ENCODE measurements around the gene POFUT1. TPM values are rescaled to one million over a fixed set of nuclear protein-coding genes. Genes with fewer than 3 reads are reported as not detected.
A peak's percentile ranks its signal among the peaks of the same experiment; 100 is the strongest.

Gene POFUT1
- total RNA-seq (10 to 100 TPM; 87.1 to 88.8 TPM), polyA plus RNA-seq (15.8 TPM)

DNA sequence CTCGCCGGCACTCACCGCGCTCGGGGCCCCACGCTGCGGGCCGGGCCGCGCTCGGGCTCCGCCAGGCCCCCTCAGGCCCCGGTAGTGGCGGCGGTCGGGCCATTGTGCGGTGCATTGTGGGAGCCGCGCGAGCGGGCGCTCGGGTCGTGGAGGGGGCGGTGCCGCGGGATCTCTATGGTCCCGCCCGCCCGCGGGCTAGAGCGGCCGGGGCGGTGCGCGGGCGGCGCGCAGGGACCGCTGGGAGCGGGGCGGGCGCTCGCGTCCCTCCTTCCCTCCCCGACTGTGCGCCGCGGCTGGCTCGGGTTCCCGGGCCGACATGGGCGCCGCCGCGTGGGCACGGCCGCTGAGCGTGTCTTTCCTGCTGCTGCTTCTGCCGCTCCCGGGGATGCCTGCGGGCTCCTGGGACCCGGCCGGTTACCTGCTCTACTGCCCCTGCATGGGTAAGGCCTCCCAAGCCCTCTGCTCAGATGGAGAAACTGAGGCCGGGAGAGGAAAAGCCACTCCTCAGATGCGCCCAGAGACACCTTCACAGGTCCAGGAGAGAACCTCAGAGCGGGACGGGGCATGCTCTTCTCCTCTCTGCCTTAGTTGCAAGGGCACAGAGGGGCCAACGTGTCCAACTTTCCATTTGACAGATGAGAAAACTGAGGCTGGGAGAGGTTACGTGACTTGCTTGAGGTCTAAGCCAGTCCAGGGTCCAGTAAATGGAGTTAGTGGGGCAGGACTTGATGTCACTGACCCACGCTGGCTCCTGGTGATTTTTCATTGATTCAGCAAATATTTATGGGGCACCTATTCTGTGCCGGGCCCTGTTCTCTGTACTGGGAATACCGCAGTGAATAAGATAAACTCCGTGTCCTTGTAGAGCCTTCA lies at the start of gene POFUT1, which contains the start of gene PLAGL2:
Gene POFUT1 (plus strand): TSS at position 255 of the 873 bp plus-strand sequence. CDS start 62 bp downstream, at position 317.
Gene PLAGL2 (minus strand): TSS at position 118 of the 873 bp plus-strand sequence. CDS start 5,565 bp downstream, outside the sequence.
- POLR2A ChIA-PET: interaction anchor here (0.6 to 0.8 kb wide), 2 partner anchors 132 to 152 kb away, joined by 3 to 7 read pairs; no protein-coding TSS in a partner anchor
- H3K4me3 ChIP-seq (ENCODE audit: low read length): peak within 1 kb of the TSS; percentile 92
- Mint-ChIP-seq H3K4me3 (peak within 1 kb of the TSS; percentile 93 to 98 (median 95)), H3K36me3 (peaks cover 4 to 53% (median 6%) of the 10 kb centered on the region in 3 donors), H3K4me1 (peaks cover 74 to 82% (median 76%) of the 10 kb centered on the region in 3 donors), H3K27me3 (no peaks in the 10 kb centered on the region), H3K9me3 (no peaks in the 10 kb centered on the region), H3K27ac (peak within 1 kb of the TSS; percentile 86 to 98 (median 94))
- peak; percentile 82 to 90 (median 86) for DNase-seq
- H3K27ac ChIP-seq (ENCODE audit: low read depth, low read length): peak within 1 kb of the TSS; percentile 83
- CTCF ChIA-PET: interaction anchor here (1.2 kb wide), 1 partner anchor 11 kb away, joined by 5 read pairs; no protein-coding TSS in a partner anchor
- peaks cover 4% of the 10 kb centered on the region for H3K36me3 ChIP-seq (ENCODE audit: insufficient read depth, low read length)
- H3K4me1 ChIP-seq (ENCODE audit: insufficient read depth, low read length): peaks cover 57% of the 10 kb centered on the region
- no peaks in the 10 kb centered on the region for H3K9me3 ChIP-seq (ENCODE audit: low read length)
- no peaks in the 10 kb centered on the region for H3K27me3 ChIP-seq (ENCODE audit: insufficient read depth, low read length, poor library complexity, severe bottlenecking)

DNA sequence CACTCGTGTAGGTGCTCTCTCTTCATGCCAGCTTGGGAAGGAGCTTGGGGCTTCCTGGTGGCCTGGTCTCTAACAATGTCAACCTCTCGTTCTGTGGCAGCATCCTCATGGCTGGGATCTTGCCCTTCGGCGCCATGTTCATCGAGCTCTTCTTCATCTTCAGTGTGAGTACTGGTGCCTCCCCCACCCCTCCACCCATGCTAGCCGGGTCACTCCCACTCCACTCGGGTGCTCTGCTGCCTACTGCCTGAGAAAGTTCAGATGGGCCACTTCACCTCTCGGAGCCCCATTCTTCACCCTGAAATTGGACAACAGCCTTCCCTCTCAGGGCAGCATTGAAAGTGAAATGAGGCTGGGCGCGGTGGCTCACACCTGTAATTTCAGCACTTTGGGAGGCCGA lies 49.3 kb upstream of the POFUT1 start:
- Histone ChIP-seq H3K36me3 (ENCODE audit: insufficient read depth, low read length) (peaks cover 29% of the 10 kb centered on the region), H3K27ac (ENCODE audit: low read depth, low read length) (no peak overlapping the region), H3K4me3 (ENCODE audit: low read length) (no peak overlapping the region), H3K9me3 (ENCODE audit: low read length) (no peaks in the 10 kb centered on the region), H3K4me1 (ENCODE audit: insufficient read depth, low read length) (no peaks in the 10 kb centered on the region), H3K27me3 (ENCODE audit: insufficient read depth, low read length, poor library complexity, severe bottlenecking) (no peaks in the 10 kb centered on the region)
- peak in 1 of 5 donors; percentile 20 for DNase-seq
- H3K9me3 Mint-ChIP-seq: no peaks in the 10 kb centered on the region
- peaks cover 0 to 2% of the 10 kb centered on the region in 2 donors for H3K27me3 Mint-ChIP-seq
- H3K36me3 Mint-ChIP-seq: peaks cover 0 to 77% (median 23%) of the 10 kb centered on the region in 3 donors
- ChIA-PET POLR2A (no interaction called here), CTCF (no interaction called here)
- H3K27ac Mint-ChIP-seq: no peak overlapping the region
- H3K4me1 Mint-ChIP-seq: no peaks in the 10 kb centered on the region
- no peak overlapping the region for H3K4me3 Mint-ChIP-seq

DNA sequence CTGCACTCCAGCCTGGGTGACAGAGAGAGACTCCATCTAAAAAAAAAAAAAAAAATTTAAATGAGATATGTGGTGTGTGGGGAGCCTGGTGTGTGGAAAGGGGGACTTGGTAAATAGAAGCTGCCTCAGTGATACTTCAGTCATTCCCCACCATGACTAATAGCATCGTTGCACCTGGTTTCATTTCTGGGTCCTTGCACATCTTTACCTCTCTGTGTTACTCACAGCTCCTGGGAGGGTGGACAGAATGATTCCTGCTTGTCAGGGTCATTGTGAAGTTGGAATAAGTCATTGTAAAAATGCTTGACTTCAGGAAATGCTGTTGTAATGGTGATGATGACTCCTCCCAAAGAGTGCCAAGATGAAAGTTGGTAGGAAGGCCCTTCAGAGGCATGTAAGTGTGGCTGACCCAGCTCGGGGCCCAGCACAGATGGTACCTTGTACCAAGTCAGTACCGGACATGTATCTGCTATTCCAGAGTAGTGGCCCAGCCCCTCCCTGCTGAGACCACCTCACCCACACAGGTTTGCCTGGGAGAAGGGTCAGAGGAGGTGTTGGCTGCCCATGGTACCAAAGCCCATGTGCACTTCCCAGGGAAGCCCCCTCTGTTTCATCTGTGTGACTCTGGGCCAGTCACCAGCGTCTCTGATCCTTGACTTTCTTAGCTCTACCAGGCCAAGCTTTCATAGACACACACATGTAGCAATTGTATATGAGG lies 48.6 kb upstream of the POFUT1 start:
- H3K9me3 ChIP-seq (ENCODE audit: low read length): no peaks in the 10 kb centered on the region
- Mint-ChIP-seq H3K27me3 (peaks cover 0 to 2% of the 10 kb centered on the region in 2 donors), H3K27ac (peak overlapping the region in 3 of 8 donors; percentile 61 to 78 (median 65)), H3K9me3 (no peaks in the 10 kb centered on the region), H3K4me1 (no peaks in the 10 kb centered on the region), H3K36me3 (peaks cover 0 to 75% (median 21%) of the 10 kb centered on the region in 3 donors), H3K4me3 (no peak overlapping the region)
- no peaks in the 10 kb centered on the region for H3K4me1 ChIP-seq (ENCODE audit: insufficient read depth, low read length)
- peak in 1 of 5 donors; percentile 16 for DNase-seq
- ChIA-PET CTCF (no interaction called here), POLR2A (no interaction called here)
- no peaks in the 10 kb centered on the region for H3K27me3 ChIP-seq (ENCODE audit: insufficient read depth, low read length, poor library complexity, severe bottlenecking)
- peaks cover 24% of the 10 kb centered on the region for H3K36me3 ChIP-seq (ENCODE audit: insufficient read depth, low read length)
- H3K4me3 ChIP-seq (ENCODE audit: low read length): no peak overlapping the region
- H3K27ac ChIP-seq (ENCODE audit: low read depth, low read length): no peak overlapping the region

DNA sequence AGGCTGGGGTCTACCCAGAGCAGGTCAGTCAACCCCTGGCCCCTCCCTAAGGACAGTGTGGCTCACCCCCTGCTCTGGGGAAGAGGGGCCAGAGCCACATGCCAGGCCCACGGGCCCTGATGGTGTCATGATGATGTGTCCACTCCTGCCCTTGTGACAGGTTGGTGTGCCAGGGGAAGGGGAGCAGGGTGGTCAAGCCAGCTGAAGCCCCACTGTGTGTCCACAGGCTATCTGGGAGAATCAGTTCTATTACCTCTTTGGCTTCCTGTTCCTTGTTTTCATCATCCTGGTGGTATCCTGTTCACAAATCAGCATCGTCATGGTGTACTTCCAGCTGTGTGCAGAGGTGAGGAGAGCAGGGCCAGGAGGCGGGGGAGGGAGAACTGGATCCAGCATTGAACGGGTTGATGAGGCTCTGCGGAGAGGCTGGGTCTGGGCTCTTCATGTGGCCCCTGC lies 47.9 kb upstream of the POFUT1 start:
- H3K27me3 Mint-ChIP-seq: peaks cover 0 to 2% of the 10 kb centered on the region in 2 donors
- no peaks in the 10 kb centered on the region for H3K4me1 Mint-ChIP-seq
- H3K27me3 ChIP-seq (ENCODE audit: insufficient read depth, low read length, poor library complexity, severe bottlenecking): no peaks in the 10 kb centered on the region
- H3K36me3 ChIP-seq (ENCODE audit: insufficient read depth, low read length): peaks cover 31% of the 10 kb centered on the region
- DNase-seq: peak in 1 of 5 donors; percentile 16
- ChIA-PET CTCF (no interaction called here), POLR2A (no interaction called here)
- no peaks in the 10 kb centered on the region for H3K9me3 ChIP-seq (ENCODE audit: low read length)
- H3K4me3 ChIP-seq (ENCODE audit: low read length): no peak overlapping the region
- H3K27ac Mint-ChIP-seq: peak overlapping the region in 2 of 8 donors; percentile 65 to 78
- H3K36me3 Mint-ChIP-seq: peaks cover 0 to 79% (median 21%) of the 10 kb centered on the region in 3 donors
- no peaks in the 10 kb centered on the region for H3K9me3 Mint-ChIP-seq
- no peak overlapping the region for H3K27ac ChIP-seq (ENCODE audit: low read depth, low read length)
- no peak overlapping the region for H3K4me3 Mint-ChIP-seq
- H3K4me1 ChIP-seq (ENCODE audit: insufficient read depth, low read length): no peaks in the 10 kb centered on the region

DNA sequence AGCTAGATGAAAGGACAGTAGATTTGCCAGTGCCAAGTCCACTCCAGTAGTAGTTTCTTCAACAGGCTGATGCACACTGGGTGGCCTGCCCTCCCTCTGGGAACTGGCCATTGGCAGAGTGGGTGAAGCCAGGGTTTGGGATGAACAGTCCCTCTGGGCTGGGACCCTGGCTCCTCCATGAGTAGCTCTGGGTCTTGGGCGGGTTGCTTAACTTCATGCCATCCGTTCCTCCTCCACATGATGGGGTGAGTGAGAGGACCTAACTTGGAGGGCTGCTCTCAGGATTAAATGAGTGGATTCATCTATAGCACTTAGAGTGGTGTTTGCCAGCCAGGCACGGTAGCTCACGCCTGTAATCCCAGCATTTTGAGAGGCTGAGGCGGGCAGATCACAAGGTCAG lies 47.3 kb upstream of the POFUT1 start:
- H3K4me1 Mint-ChIP-seq: no peaks in the 10 kb centered on the region
- Histone ChIP-seq H3K4me3 (ENCODE audit: low read length) (no peak overlapping the region), H3K36me3 (ENCODE audit: insufficient read depth, low read length) (peaks cover 31% of the 10 kb centered on the region), H3K4me1 (ENCODE audit: insufficient read depth, low read length) (no peaks in the 10 kb centered on the region), H3K27me3 (ENCODE audit: insufficient read depth, low read length, poor library complexity, severe bottlenecking) (no peaks in the 10 kb centered on the region), H3K27ac (ENCODE audit: low read depth, low read length) (peak overlapping the region; percentile 6), H3K9me3 (ENCODE audit: low read length) (no peaks in the 10 kb centered on the region)
- H3K27me3 Mint-ChIP-seq: peaks cover 0 to 2% of the 10 kb centered on the region in 2 donors
- POLR2A ChIA-PET: no interaction called here
- DNase-seq: peak in 1 of 5 donors; percentile 20
- H3K9me3 Mint-ChIP-seq: no peaks in the 10 kb centered on the region
- CTCF ChIA-PET: no interaction called here
- H3K36me3 Mint-ChIP-seq: peaks cover 0 to 79% (median 21%) of the 10 kb centered on the region in 3 donors
- H3K27ac Mint-ChIP-seq: no peak overlapping the region
- H3K4me3 Mint-ChIP-seq: no peak overlapping the region

DNA sequence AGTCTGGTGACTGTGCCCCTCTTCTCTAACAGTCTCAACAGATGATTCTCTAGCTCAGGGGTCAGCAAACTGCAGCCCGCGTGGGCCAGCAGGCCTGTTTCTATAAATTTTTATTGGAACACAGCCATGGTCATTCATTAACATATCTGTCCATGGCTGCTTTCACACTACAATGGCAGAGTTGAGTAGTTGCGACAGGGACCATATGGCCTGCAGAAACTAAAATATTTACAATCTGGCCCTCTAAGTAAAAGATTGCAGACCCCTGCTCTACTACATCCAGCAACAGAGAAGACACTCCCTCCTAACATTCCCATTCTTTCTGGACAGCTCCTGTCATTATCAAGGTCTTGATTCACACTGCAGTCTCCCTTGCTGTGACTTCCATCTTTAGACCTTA lies 45.3 kb upstream of the POFUT1 start:
- peaks cover 31% of the 10 kb centered on the region for H3K36me3 ChIP-seq (ENCODE audit: insufficient read depth, low read length)
- ChIA-PET POLR2A (no interaction called here), CTCF (no interaction called here)
- Mint-ChIP-seq H3K9me3 (no peaks in the 10 kb centered on the region), H3K27me3 (peaks cover 0 to 2% of the 10 kb centered on the region in 2 donors), H3K27ac (peak overlapping the region in 2 of 8 donors; percentile 20 to 57), H3K4me1 (no peaks in the 10 kb centered on the region), H3K4me3 (no peak overlapping the region), H3K36me3 (peaks cover 3 to 87% (median 27%) of the 10 kb centered on the region in 3 donors)
- no peaks in the 10 kb centered on the region for H3K4me1 ChIP-seq (ENCODE audit: insufficient read depth, low read length)
- no peak overlapping the region for H3K4me3 ChIP-seq (ENCODE audit: low read length)
- no peaks in the 10 kb centered on the region for H3K27me3 ChIP-seq (ENCODE audit: insufficient read depth, low read length, poor library complexity, severe bottlenecking)
- no peaks in the 10 kb centered on the region for H3K9me3 ChIP-seq (ENCODE audit: low read length)
- H3K27ac ChIP-seq (ENCODE audit: low read depth, low read length): no peak overlapping the region
- DNase-seq: no peak

DNA sequence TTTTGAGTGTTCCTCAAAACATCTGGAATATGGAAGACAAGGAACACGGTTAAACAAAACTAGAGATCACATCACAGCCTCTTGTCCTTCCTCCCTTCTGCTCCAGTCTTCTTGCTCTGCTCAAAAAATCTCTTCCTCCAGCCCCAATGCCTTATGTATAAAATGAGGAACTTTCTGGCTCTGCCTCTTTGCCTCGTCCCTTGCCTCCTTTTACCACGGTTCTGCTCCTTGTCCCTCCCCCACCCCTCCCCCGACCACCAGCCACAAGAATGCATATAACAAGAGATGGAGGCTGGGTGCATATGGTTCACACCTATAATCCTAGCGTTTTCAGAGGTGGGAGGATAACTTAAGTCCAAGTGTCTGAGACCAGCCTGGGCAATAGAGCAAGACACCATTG lies 43.7 kb upstream of the POFUT1 start:
- no peak overlapping the region for H3K4me3 ChIP-seq (ENCODE audit: low read length)
- Mint-ChIP-seq H3K36me3 (peaks cover 4 to 77% (median 30%) of the 10 kb centered on the region in 3 donors), H3K9me3 (no peaks in the 10 kb centered on the region), H3K4me3 (no peak overlapping the region), H3K4me1 (no peaks in the 10 kb centered on the region), H3K27me3 (peaks cover 0 to 2% of the 10 kb centered on the region in 2 donors), H3K27ac (peak overlapping the region in 1 of 8 donors; percentile 22)
- ChIA-PET CTCF (no interaction called here), POLR2A (no interaction called here)
- no peaks in the 10 kb centered on the region for H3K4me1 ChIP-seq (ENCODE audit: insufficient read depth, low read length)
- H3K9me3 ChIP-seq (ENCODE audit: low read length): no peaks in the 10 kb centered on the region
- H3K27me3 ChIP-seq (ENCODE audit: insufficient read depth, low read length, poor library complexity, severe bottlenecking): no peaks in the 10 kb centered on the region
- no peak overlapping the region for H3K27ac ChIP-seq (ENCODE audit: low read depth, low read length)
- H3K36me3 ChIP-seq (ENCODE audit: insufficient read depth, low read length): peaks cover 23% of the 10 kb centered on the region
- DNase-seq: peak in 1 of 5 donors; percentile 14
